BE2C (cell line): ENCODE data around the gene RASA3.

Experiments
- DNase-seq: peaks from one replicate; pipeline ENCODE4 v3.0.0-alpha.2; 2020
- H3K27me3 ChIP-seq: fragments of 250-450 bp; sonication (Bioruptor Pico); 2 replicates; pipeline ENCODE4 v1.5.1; 2020; ENCODE audit warnings: mild to moderate bottlenecking
- H3K36me3 ChIP-seq: fragments of 250-450 bp; sonication (Bioruptor Pico); 2 replicates; pipeline ENCODE4 v1.5.1; 2020; ENCODE audit warnings: mild to moderate bottlenecking
- H3K4me1 ChIP-seq: fragments of 250-450 bp; sonication (Bioruptor Pico); 2 replicates; pipeline ENCODE4 v1.5.1; 2020
- H3K4me3 ChIP-seq: 2 replicates; pipeline ENCODE4 v1.5.1; 2011; ENCODE audit warnings: low read depth, low read length
- H3K9me3 ChIP-seq: fragments of 250-450 bp; sonication (Bioruptor Pico); 2 replicates; pipeline ENCODE4 v1.5.1; 2020
- TF ChIP-seq, protein P1 (sequence below): IDR thresholded peaks from 2 replicates; pipeline ENCODE4 v1.5.1; 2012; ENCODE audit warnings: mild to moderate bottlenecking, low read depth, low read length

Gene RASA3

DNA sequence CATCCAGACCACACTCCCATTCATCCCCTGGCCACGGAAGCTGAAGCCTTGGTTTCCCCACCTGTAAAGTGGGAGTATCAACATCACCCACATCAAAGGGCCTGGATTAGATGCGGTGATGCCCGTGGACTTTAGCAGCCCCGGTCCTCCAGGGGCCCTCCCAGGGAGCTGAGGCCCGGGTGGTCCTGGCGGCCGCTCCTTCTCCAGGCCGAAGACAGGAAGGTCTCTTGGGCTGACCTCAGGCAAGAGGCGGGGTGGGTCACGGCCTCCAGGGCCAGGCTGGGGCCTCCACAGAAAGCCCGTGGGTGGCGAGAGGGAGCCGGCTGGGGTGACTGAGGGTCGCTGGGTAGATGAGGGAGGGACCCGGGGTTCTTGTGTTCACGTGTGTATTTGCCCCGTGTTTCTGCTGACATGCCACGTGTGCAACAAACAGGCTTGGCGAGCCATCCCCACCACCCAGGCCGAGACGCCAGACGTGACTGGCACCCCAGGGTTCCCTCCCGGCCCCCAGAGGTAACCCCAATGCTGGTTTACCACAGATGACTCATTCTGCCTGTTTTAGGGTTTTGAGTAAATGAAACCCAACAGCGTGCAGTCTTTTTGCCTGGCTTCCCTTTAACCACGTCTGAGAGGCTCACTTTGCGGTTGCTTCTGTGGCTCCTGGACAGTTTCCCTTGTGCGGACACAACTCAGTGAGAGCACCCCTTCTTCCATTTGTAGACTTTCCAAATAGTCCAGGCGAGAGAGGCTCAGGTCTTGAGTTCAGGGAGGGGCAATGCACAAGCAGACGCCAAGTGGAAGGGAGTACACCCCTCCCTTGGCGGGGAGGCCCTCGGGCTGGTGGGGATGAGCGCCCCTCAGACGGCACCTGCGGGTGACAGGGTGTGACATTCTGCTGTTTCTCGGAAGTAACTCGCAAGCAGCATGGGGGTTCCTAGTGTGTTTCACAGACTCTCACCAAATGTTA, 201.5 kb downstream of the RASA3 start:
- H3K27me3 ChIP-seq = no peaks in the 10 kb centered on the region
- TF ChIP-seq, protein P1, sequence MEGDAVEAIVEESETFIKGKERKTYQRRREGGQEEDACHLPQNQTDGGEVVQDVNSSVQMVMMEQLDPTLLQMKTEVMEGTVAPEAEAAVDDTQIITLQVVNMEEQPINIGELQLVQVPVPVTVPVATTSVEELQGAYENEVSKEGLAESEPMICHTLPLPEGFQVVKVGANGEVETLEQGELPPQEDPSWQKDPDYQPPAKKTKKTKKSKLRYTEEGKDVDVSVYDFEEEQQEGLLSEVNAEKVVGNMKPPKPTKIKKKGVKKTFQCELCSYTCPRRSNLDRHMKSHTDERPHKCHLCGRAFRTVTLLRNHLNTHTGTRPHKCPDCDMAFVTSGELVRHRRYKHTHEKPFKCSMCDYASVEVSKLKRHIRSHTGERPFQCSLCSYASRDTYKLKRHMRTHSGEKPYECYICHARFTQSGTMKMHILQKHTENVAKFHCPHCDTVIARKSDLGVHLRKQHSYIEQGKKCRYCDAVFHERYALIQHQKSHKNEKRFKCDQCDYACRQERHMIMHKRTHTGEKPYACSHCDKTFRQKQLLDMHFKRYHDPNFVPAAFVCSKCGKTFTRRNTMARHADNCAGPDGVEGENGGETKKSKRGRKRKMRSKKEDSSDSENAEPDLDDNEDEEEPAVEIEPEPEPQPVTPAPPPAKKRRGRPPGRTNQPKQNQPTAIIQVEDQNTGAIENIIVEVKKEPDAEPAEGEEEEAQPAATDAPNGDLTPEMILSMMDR = no peak
- no peaks in the 10 kb centered on the region; the same call in 1 of the 2 replicates for H3K4me1 ChIP-seq
- DNase-seq = no peak
- H3K36me3 ChIP-seq = no peaks in the 10 kb centered on the region
- no peak overlapping the region for H3K4me3 ChIP-seq
- H3K9me3 ChIP-seq = no peaks in the 10 kb centered on the region

- no peak for DNase-seq
- TF ChIP-seq, protein P1 = no peak
- H3K9me3 ChIP-seq = no peaks in the 10 kb centered on the region
- H3K4me3 ChIP-seq = no peak overlapping the region
- no peaks in the 10 kb centered on the region for H3K27me3 ChIP-seq
- no peaks in the 10 kb centered on the region for H3K36me3 ChIP-seq
- H3K4me1 ChIP-seq = no peaks in the 10 kb centered on the region; the same call in 1 of the 2 replicates
Measured at GRCh38 chr13:113929628-113930615, 202.5 kb downstream of the RASA3 start.

- TF ChIP-seq, protein P1 = no peak
- H3K27me3 ChIP-seq = no peaks in the 10 kb centered on the region
- H3K9me3 ChIP-seq = no peaks in the 10 kb centered on the region
- H3K36me3 ChIP-seq = no peaks in the 10 kb centered on the region
- H3K4me3 ChIP-seq = no peak overlapping the region
- H3K4me1 ChIP-seq = no peaks in the 10 kb centered on the region
- DNase-seq = no peak
Measured at GRCh38 chr13:113928685-113929627, 203.5 kb downstream of the RASA3 start.
